ENCODE measurements around the gene GLT8D2.
A peak's percentile ranks its signal among the peaks of the same experiment; 100 is the strongest.

The GLT8D2 gene

DNA sequence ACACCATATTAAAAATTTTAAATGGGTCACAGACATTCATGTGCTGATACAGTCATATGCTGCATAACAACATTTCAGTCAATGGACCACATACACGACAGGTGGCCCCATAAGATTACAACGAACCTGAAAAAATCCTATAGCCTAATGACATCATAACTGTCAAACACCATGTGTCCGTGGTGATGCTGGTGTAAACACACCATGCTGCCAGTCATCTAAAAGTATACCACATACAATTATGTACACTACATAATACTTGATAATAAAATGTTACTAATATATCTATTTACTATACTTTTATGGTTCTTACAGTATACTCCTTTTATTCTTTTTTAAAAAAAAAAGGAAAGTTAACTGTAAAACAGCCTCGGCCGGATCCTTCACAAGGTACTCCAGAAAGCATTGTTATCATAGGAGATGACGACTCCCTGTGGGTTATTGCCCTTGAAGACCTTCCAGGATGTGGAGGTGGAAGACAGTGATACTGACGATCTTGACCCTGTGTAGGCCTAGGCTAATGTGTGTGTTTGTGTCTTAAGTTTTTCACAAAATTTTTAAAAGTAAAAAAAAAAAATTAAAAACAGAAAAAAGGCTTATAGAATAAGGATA, 89.3 kb downstream of the GLT8D2 start:
- peaks cover 11 to 18% of the 10 kb centered on the region in 2 donors for H3K4me1 ChIP-seq (ENCODE audit: control insufficient read depth in 2 of 2, insufficient read depth in 2 of 2, low read length in 2 of 2)
- no peak overlapping the region for H3K9ac ChIP-seq (ENCODE audit: low read depth in 1 of 2, low read length in 2 of 2)
- H3K9me3 ChIP-seq (ENCODE audit: control insufficient read depth in 2 of 2, low read length in 2 of 2) = no peaks in the 10 kb centered on the region
- H3K36me3 ChIP-seq (ENCODE audit: control insufficient read depth in 2 of 2, insufficient read depth in 2 of 2, low read length in 2 of 2) = no peaks in the 10 kb centered on the region
- H3K27me3 ChIP-seq (ENCODE audit: control insufficient read depth in 2 of 2, insufficient read depth in 2 of 2, low read length in 2 of 2) = no peaks in the 10 kb centered on the region
- no peak overlapping the region for H3K27ac ChIP-seq (ENCODE audit: low read depth in 2 of 2, low read length in 2 of 2)
- no peak overlapping the region for H3K4me3 ChIP-seq (ENCODE audit: low read length in 2 of 2)

DNA sequence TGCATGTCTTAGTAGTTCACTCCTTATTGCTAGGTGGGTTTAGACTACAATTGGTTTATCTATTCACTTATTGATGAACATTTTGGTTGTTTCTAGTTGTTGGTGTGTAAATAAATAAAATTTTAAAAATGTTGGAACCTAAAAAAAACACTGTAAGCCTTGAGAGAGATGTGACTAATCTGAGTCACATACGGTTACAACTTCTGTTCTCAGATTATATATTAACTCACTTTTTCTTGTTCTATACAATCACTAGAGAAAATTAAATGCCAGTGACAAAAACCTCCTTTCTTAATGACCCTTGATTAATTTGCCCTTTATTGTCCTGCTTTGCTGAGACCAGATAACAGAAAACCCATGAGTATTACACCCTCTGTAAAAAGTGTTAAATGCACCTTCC, 91.4 kb downstream of the GLT8D2 start:
- no peak overlapping the region for H3K9ac ChIP-seq (ENCODE audit: low read depth in 1 of 2, low read length in 2 of 2)
- no peak overlapping the region for H3K4me3 ChIP-seq (ENCODE audit: low read length in 2 of 2)
- no peaks in the 10 kb centered on the region for H3K9me3 ChIP-seq (ENCODE audit: control insufficient read depth in 2 of 2, low read length in 2 of 2)
- H3K27ac ChIP-seq (ENCODE audit: low read depth in 2 of 2, low read length in 2 of 2) = no peak overlapping the region
- H3K36me3 ChIP-seq (ENCODE audit: control insufficient read depth in 2 of 2, insufficient read depth in 2 of 2, low read length in 2 of 2) = peaks cover 5% of the 10 kb centered on the region in 2 donors
- H3K27me3 ChIP-seq (ENCODE audit: control insufficient read depth in 2 of 2, insufficient read depth in 2 of 2, low read length in 2 of 2) = no peaks in the 10 kb centered on the region
- peaks cover 9 to 16% of the 10 kb centered on the region in 2 donors for H3K4me1 ChIP-seq (ENCODE audit: control insufficient read depth in 2 of 2, insufficient read depth in 2 of 2, low read length in 2 of 2)

DNA sequence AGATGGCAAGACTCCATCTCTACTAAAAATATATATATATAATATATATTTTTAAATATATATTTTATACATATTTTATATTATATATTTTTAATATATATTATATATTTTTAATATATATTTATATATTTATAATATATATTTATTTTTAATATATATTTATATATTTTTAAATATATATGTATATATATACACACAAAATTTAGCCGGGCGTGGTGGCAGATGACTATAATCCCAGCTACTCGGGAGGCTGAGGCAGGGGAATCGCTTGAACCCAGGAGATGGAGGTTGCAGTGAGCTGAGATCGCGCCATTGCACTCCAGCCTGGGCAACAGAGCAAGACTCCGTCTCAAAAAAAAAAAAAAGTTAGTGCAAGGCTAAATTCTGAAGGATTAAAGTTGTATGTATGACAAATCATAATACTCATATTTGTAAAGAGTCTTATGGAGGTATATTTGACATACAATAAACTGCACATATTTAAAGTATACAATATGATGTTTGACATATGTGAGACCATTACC, 92.1 kb downstream of the GLT8D2 start:
- Histone ChIP-seq H3K4me1 (ENCODE audit: control insufficient read depth in 2 of 2, insufficient read depth in 2 of 2, low read length in 2 of 2) (peaks cover 9 to 16% of the 10 kb centered on the region in 2 donors), H3K9ac (ENCODE audit: low read depth in 1 of 2, low read length in 2 of 2) (peak overlapping the region in 1 of 2 donors; percentile 82), H3K27me3 (ENCODE audit: control insufficient read depth in 2 of 2, insufficient read depth in 2 of 2, low read length in 2 of 2) (no peaks in the 10 kb centered on the region), H3K27ac (ENCODE audit: low read depth in 2 of 2, low read length in 2 of 2) (peak overlapping the region; percentile 78 to 93), H3K4me3 (ENCODE audit: low read length in 2 of 2) (peak overlapping the region; percentile 79 to 81), H3K9me3 (ENCODE audit: control insufficient read depth in 2 of 2, low read length in 2 of 2) (no peaks in the 10 kb centered on the region), H3K36me3 (ENCODE audit: control insufficient read depth in 2 of 2, insufficient read depth in 2 of 2, low read length in 2 of 2) (peaks cover 12% of the 10 kb centered on the region in 2 donors)

DNA sequence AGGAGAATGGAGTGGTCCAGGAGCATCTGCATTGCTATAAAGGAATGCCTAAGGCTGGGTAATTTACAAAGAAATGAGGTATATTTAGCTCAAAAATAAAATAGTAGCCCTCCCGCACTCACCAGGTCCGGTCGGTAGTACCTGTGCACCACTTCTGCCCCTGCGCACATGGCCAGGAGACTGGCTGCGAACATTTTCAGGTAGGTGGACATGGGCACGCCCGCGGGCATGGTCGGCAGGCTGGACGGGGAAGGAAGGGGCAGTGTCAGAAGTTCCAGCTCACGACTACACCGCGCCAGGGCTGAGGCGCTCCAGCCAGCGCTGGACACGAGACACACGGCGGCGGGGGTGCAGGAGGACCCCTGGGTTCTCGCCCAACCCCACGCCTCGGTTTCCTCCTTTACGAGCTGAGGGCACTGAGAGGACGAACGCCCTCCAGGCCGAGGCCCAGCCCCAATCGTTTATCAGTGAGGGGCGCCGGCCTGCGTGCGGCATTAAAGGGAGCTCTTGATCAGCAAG, 93.4 kb downstream of the GLT8D2 start:
- no peaks in the 10 kb centered on the region for H3K9me3 ChIP-seq (ENCODE audit: control insufficient read depth in 2 of 2, low read length in 2 of 2)
- H3K4me3 ChIP-seq (ENCODE audit: low read length in 2 of 2) = peak overlapping the region; percentile 79 to 81
- peaks cover 9 to 16% of the 10 kb centered on the region in 2 donors for H3K4me1 ChIP-seq (ENCODE audit: control insufficient read depth in 2 of 2, insufficient read depth in 2 of 2, low read length in 2 of 2)
- peak overlapping the region; percentile 82 to 87 for H3K9ac ChIP-seq (ENCODE audit: low read depth in 1 of 2, low read length in 2 of 2)
- H3K36me3 ChIP-seq (ENCODE audit: control insufficient read depth in 2 of 2, insufficient read depth in 2 of 2, low read length in 2 of 2) = peaks cover 19 to 25% of the 10 kb centered on the region in 2 donors
- H3K27me3 ChIP-seq (ENCODE audit: control insufficient read depth in 2 of 2, insufficient read depth in 2 of 2, low read length in 2 of 2) = no peaks in the 10 kb centered on the region
- peak overlapping the region; percentile 78 to 93 for H3K27ac ChIP-seq (ENCODE audit: low read depth in 2 of 2, low read length in 2 of 2)

DNA sequence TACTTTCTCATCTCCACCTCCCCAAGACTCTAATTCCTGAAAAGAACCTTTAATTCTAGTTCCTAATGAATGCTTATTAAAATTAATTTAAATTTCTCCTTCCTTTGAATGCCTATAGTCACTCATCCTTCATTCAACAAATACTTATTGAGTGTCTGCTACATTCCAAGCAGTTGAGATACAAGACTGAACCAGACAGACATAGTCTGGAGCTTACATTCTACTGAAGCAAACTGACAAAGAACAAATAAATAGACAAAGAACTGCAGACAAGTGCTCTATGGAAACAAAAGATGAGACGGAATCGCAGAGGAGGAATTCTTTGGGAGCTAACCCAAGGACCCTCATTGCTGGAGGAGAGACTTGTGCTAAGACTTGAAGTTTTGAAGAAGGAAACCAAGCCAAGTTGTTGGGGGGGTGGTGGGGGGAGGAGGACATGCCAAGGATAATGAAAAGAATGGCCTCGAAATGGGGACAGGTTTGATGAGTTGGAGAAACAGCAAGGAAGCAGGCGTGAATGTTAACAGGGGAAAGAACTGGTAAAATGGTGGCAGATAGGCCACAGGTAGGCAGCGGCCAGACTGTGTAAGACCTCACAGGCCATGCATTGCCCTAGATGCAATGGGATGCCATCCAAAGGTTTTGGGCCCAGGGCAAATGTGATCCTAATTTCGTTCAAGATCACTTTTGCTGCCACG, 94.0 kb downstream of the GLT8D2 start:
- Histone ChIP-seq H3K9ac (ENCODE audit: low read depth in 1 of 2, low read length in 2 of 2) (peak overlapping the region; percentile 82 to 87), H3K27me3 (ENCODE audit: control insufficient read depth in 2 of 2, insufficient read depth in 2 of 2, low read length in 2 of 2) (no peaks in the 10 kb centered on the region), H3K9me3 (ENCODE audit: control insufficient read depth in 2 of 2, low read length in 2 of 2) (no peaks in the 10 kb centered on the region), H3K27ac (ENCODE audit: low read depth in 2 of 2, low read length in 2 of 2) (peak overlapping the region in 1 of 2 donors; percentile 78), H3K36me3 (ENCODE audit: control insufficient read depth in 2 of 2, insufficient read depth in 2 of 2, low read length in 2 of 2) (peaks cover 22 to 26% of the 10 kb centered on the region in 2 donors), H3K4me1 (ENCODE audit: control insufficient read depth in 2 of 2, insufficient read depth in 2 of 2, low read length in 2 of 2) (peaks cover 9 to 16% of the 10 kb centered on the region in 2 donors), H3K4me3 (ENCODE audit: low read length in 2 of 2) (peak overlapping the region; percentile 79 to 81)

DNA sequence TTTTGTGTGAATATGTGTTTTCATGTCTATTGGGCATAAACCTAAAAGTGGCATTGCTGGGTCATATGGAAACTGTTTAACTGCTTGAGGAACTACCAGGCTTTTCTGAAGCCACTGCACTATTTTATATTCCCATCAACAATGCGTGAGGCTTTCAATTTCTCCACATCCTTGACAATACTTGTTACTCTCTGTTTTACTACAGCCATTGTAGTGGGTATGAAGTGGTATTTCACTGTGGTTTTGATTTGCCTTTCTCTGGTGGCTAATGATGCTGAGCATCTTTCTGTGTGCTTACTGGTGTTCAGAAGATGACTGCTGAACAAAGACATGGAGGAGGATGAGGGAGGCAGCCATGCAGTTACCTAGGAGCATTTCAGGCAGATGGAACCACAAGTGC, 97.5 kb downstream of the GLT8D2 start:
- Histone ChIP-seq H3K9ac (ENCODE audit: low read depth in 1 of 2, low read length in 2 of 2) (no peak overlapping the region), H3K27ac (ENCODE audit: low read depth in 2 of 2, low read length in 2 of 2) (no peak overlapping the region), H3K36me3 (ENCODE audit: control insufficient read depth in 2 of 2, insufficient read depth in 2 of 2, low read length in 2 of 2) (peaks cover 50 to 54% of the 10 kb centered on the region in 2 donors), H3K9me3 (ENCODE audit: control insufficient read depth in 2 of 2, low read length in 2 of 2) (no peaks in the 10 kb centered on the region), H3K4me3 (ENCODE audit: low read length in 2 of 2) (no peak overlapping the region), H3K27me3 (ENCODE audit: control insufficient read depth in 2 of 2, insufficient read depth in 2 of 2, low read length in 2 of 2) (no peaks in the 10 kb centered on the region), H3K4me1 (ENCODE audit: control insufficient read depth in 2 of 2, insufficient read depth in 2 of 2, low read length in 2 of 2) (peaks cover 9 to 14% of the 10 kb centered on the region in 2 donors)

DNA sequence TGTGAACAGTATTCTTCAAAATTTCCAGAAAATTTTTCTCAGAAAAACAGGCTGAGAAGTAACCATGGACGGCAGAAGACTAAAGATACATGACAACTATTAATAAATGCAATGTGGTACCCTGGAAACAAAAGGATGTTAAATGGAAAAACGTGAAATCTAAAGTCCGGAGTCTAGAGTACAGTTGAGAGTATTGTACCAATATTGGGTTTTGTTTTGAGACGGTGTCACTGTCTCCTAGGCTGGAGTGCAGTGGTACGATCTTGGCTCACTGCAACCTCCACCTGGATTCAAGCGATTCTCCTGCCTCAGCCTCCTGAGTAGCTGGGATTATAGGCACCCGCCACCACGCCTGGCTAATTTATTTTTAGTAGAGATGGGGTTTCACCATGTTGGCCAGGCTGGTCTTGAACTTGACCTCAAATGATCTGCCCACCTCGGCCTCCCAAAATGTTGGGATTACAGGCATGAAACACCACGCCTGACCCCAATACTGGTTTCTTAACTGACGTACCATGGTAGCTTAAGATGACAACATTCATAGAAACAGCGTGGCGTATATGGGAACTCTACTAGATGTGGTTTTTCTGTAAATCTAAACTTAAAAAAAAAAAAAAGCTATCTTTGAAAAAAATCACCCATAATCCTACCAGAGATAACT, 101.1 kb downstream of the GLT8D2 start:
- no peak overlapping the region for H3K9ac ChIP-seq (ENCODE audit: low read depth in 1 of 2, low read length in 2 of 2)
- peaks cover 78 to 87% of the 10 kb centered on the region in 2 donors for H3K36me3 ChIP-seq (ENCODE audit: control insufficient read depth in 2 of 2, insufficient read depth in 2 of 2, low read length in 2 of 2)
- no peak overlapping the region for H3K4me3 ChIP-seq (ENCODE audit: low read length in 2 of 2)
- no peaks in the 10 kb centered on the region for H3K4me1 ChIP-seq (ENCODE audit: control insufficient read depth in 2 of 2, insufficient read depth in 2 of 2, low read length in 2 of 2)
- no peaks in the 10 kb centered on the region for H3K9me3 ChIP-seq (ENCODE audit: control insufficient read depth in 2 of 2, low read length in 2 of 2)
- no peak overlapping the region for H3K27ac ChIP-seq (ENCODE audit: low read depth in 2 of 2, low read length in 2 of 2)
- no peaks in the 10 kb centered on the region for H3K27me3 ChIP-seq (ENCODE audit: control insufficient read depth in 2 of 2, insufficient read depth in 2 of 2, low read length in 2 of 2)

DNA sequence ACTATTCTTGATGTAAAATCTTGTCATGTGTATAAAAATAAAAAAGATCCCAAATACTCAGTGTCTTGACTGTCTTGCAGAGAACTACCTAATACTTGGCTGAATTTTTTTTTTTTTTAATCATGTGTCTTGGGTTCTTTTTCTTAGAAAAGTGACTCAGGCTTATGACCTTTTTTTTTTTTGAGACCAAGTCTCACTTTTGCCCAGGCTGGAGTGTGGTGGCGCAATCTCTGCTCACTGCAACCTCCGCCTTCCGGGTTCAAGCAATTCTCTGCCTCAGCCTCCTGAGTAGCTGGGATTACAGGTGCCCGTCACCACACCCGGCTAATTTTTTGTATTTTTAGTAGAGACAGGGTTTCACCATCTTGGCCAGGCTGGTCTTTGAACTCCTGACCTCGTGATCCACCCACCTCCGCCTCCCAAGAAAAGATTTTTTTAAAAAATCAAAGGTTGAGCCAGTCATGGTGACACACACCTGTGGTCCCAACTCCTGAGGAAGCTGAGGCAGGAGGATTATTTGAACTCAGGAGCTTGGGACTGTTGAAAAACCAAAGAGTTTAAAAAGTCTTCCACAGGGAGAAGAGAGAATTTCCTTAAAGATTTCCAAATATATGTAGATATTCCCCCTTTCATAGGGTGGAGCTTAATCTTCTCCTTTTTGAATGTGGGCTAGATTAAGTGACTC, 102.0 kb downstream of the GLT8D2 start:
- Histone ChIP-seq H3K4me3 (ENCODE audit: low read length in 2 of 2) (no peak overlapping the region), H3K9ac (ENCODE audit: low read depth in 1 of 2, low read length in 2 of 2) (no peak overlapping the region), H3K27me3 (ENCODE audit: control insufficient read depth in 2 of 2, insufficient read depth in 2 of 2, low read length in 2 of 2) (no peaks in the 10 kb centered on the region), H3K4me1 (ENCODE audit: control insufficient read depth in 2 of 2, insufficient read depth in 2 of 2, low read length in 2 of 2) (no peaks in the 10 kb centered on the region), H3K36me3 (ENCODE audit: control insufficient read depth in 2 of 2, insufficient read depth in 2 of 2, low read length in 2 of 2) (peaks cover 77 to 88% of the 10 kb centered on the region in 2 donors), H3K9me3 (ENCODE audit: control insufficient read depth in 2 of 2, low read length in 2 of 2) (no peaks in the 10 kb centered on the region), H3K27ac (ENCODE audit: low read depth in 2 of 2, low read length in 2 of 2) (no peak overlapping the region)

DNA sequence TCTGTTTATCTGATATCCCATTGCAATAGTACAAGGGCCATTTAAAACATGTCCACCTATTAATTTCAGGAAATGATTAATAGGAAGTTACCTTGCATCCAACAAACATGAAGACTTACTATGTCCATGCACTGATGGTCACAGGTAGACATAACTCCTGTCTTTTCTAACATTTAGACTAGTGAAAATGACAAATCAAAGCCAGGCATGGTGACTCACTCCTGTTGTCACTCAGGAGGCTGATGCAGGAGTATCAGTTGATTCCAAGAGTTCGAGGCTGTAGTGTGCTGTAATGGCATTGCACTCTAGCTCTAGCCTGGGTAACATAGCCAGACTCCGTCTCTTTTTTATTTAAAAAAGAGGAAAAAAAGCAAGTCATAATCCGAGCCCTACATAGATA, 105.0 kb downstream of the GLT8D2 start:
- H3K36me3 ChIP-seq (ENCODE audit: control insufficient read depth in 2 of 2, insufficient read depth in 2 of 2, low read length in 2 of 2) = peaks cover 83 to 96% of the 10 kb centered on the region in 2 donors
- no peak overlapping the region for H3K4me3 ChIP-seq (ENCODE audit: low read length in 2 of 2)
- no peaks in the 10 kb centered on the region for H3K9me3 ChIP-seq (ENCODE audit: control insufficient read depth in 2 of 2, low read length in 2 of 2)
- H3K9ac ChIP-seq (ENCODE audit: low read depth in 1 of 2, low read length in 2 of 2) = no peak overlapping the region
- H3K27me3 ChIP-seq (ENCODE audit: control insufficient read depth in 2 of 2, insufficient read depth in 2 of 2, low read length in 2 of 2) = no peaks in the 10 kb centered on the region
- H3K27ac ChIP-seq (ENCODE audit: low read depth in 2 of 2, low read length in 2 of 2) = no peak overlapping the region
- H3K4me1 ChIP-seq (ENCODE audit: control insufficient read depth in 2 of 2, insufficient read depth in 2 of 2, low read length in 2 of 2) = no peaks in the 10 kb centered on the region

Measured in mucosa of rectum (tissue), 2 donors.